Mesenchymal stem cell (in vitro differentiated cells and primary cell): ENCODE results near the gene GOLGA6L6. TPM values are rescaled to one million over a fixed set of nuclear protein-coding genes. Genes with fewer than 3 reads are reported as not detected.
"Not testable (repeated sequence)": the region's sequence is repeated elsewhere in the genome, so short reads cannot be mapped to it uniquely, and the experiment has no call there.

ENCODE experiments used
- DNase-seq: peaks from one replicate; pipeline ENCODE4 v3.0.0-alpha.2; 2013
- H2AFZ ChIP-seq: one replicate; pipeline ENCODE4 v1.6.1; 2013; ENCODE audit warnings: low read depth, mild to moderate bottlenecking, control low read depth, inconsistent platforms, low read length, moderate library complexity
- H2AK5ac ChIP-seq: 2 replicates; pipeline ENCODE4 v1.6.1; 2013; ENCODE audit warnings: low read length, moderate library complexity, mild to moderate bottlenecking, inconsistent platforms; ENCODE audit not compliant: severe bottlenecking
- H2BK120ac ChIP-seq: one replicate; pipeline ENCODE4 v1.6.1; 2013; ENCODE audit warnings: low read depth, mild to moderate bottlenecking, inconsistent platforms, low read length, moderate library complexity
- H2BK12ac ChIP-seq, 2 experiments: one replicate each; pipeline ENCODE4 v1.6.1; 2013; ENCODE audit warnings: inconsistent platforms in 2 of 2, low read length in 2 of 2, mild to moderate bottlenecking in 2 of 2, moderate library complexity in 2 of 2, control low read depth in 1 of 2
- H2BK15ac ChIP-seq: one replicate; pipeline ENCODE4 v1.6.1; 2013; ENCODE audit warnings: mild to moderate bottlenecking, low read depth, inconsistent platforms; ENCODE audit not compliant: poor library complexity, severe bottlenecking
- H2BK5ac ChIP-seq: 2 replicates; pipeline ENCODE4 v1.6.1; 2013; ENCODE audit warnings: low read depth, mild to moderate bottlenecking, low read length, control low read depth, inconsistent platforms; ENCODE audit not compliant: poor library complexity, severe bottlenecking
- H3K14ac ChIP-seq, 2 experiments: one replicate each; pipeline ENCODE4 v1.6.1; 2013; ENCODE audit warnings: inconsistent platforms in 2 of 2, low read length in 2 of 2, control low read depth in 1 of 2, mild to moderate bottlenecking in 1 of 2, moderate library complexity in 1 of 2
- H3K18ac ChIP-seq, 2 experiments: one replicate each; pipeline ENCODE4 v1.6.1; 2013; ENCODE audit warnings: inconsistent platforms in 2 of 2, low read length in 2 of 2, control low read depth in 1 of 2, low read depth in 1 of 2, mild to moderate bottlenecking in 1 of 2
- H3K23ac ChIP-seq, 2 experiments: one replicate each; pipeline ENCODE4 v1.6.1; 2013; ENCODE audit warnings: inconsistent platforms in 2 of 2, low read length in 2 of 2, mild to moderate bottlenecking in 2 of 2, moderate library complexity in 2 of 2, control low read depth in 1 of 2
- H3K27ac ChIP-seq: 2 replicates; pipeline ENCODE4 v1.5.1; 2013; ENCODE audit warnings: mild to moderate bottlenecking, moderate library complexity, low read length, control low read depth, inconsistent platforms; ENCODE audit not compliant: poor library complexity, severe bottlenecking
- H3K27me3 ChIP-seq, 2 experiments: 2 replicates each; pipeline versions ENCODE4 v1.6.1 to v1.7.0; 2013; ENCODE audit warnings: low read length in 2 of 2, mild to moderate bottlenecking in 2 of 2, moderate library complexity in 2 of 2, control low read depth in 1 of 2, inconsistent platforms in 1 of 2; ENCODE audit not compliant: control insufficient read depth in 1 of 2, insufficient read depth in 1 of 2
- H3K36me3 ChIP-seq, 2 experiments: 2 replicates each; pipeline versions ENCODE4 v1.6.1 to v1.7.0; 2013; ENCODE audit warnings: low read length in 2 of 2, control low read depth in 1 of 2, inconsistent platforms in 1 of 2, low read depth in 1 of 2, mild to moderate bottlenecking in 1 of 2; ENCODE audit not compliant: insufficient read depth in 2 of 2, control insufficient read depth in 1 of 2
- H3K4ac ChIP-seq, 2 experiments: one replicate each; pipeline ENCODE4 v1.6.1; 2013; ENCODE audit warnings: inconsistent platforms in 2 of 2, low read length in 2 of 2, mild to moderate bottlenecking in 2 of 2, moderate library complexity in 2 of 2, control low read depth in 1 of 2, low read depth in 1 of 2
- H3K4me1 ChIP-seq: 2 replicates; pipeline ENCODE4 v1.6.1; 2013; ENCODE audit warnings: low read depth, low read length, control low read depth; ENCODE audit not compliant: control insufficient read depth, insufficient read depth
- H3K4me2 ChIP-seq: 2 replicates; pipeline ENCODE4 v1.6.1; 2013; ENCODE audit warnings: low read length, mild to moderate bottlenecking, inconsistent platforms; ENCODE audit not compliant: poor library complexity, severe bottlenecking
- H3K4me3 ChIP-seq, 2 experiments: 2 replicates each; pipeline versions ENCODE4 v1.5.1 to v1.7.0; 2013; ENCODE audit warnings: low read length in 2 of 2, mild to moderate bottlenecking in 2 of 2, control low read depth in 1 of 2, low read depth in 1 of 2; ENCODE audit not compliant: insufficient read depth in 1 of 2
- H3K79me1 ChIP-seq: replicated peaks from 2 replicates; pipeline ENCODE4 v1.6.1; 2013; ENCODE audit warnings: mild to moderate bottlenecking, control low read depth, low read length, inconsistent platforms; ENCODE audit not compliant: poor library complexity, severe bottlenecking
- H3K9ac ChIP-seq: 2 replicates; pipeline ENCODE4 v1.7.0; 2013; ENCODE audit warnings: mild to moderate bottlenecking, low read length, moderate library complexity
- H3K9me3 ChIP-seq: 2 replicates; pipeline ENCODE4 v1.7.0; 2013; ENCODE audit warnings: mild to moderate bottlenecking, low read length; ENCODE audit not compliant: control insufficient read depth
- H4K8ac ChIP-seq: one replicate; pipeline ENCODE4 v1.6.1; 2013; ENCODE audit warnings: inconsistent platforms, mild to moderate bottlenecking, low read length, moderate library complexity
- H4K91ac ChIP-seq: one replicate; pipeline ENCODE4 v1.6.1; 2013; ENCODE audit warnings: mild to moderate bottlenecking, low read length, inconsistent platforms
- WGBS: methylation state at CpG from one replicate; pipeline ENCODE4 v1.1.7; 2013; ENCODE audit warnings: mixed read lengths; 5-methylcytosine and 5-hydroxymethylcytosine counted together
- polyA plus RNA-seq, 2 experiments: library from polyadenylated mRNA; stranded (reverse); fragments of 200-250 nt; gene quantifications; one replicate each; pipeline ENCODE4 v1.2.3, GENCODE V29; 2013

The GOLGA6L6 gene
- not detected for polyA plus RNA-seq (2013, experiment 1 of 2)
- not detected for polyA plus RNA-seq (2013, experiment 2 of 2)

- H2BK12ac ChIP-seq, H2BK15ac ChIP-seq, H3K79me1 ChIP-seq, H3K4ac ChIP-seq, H3K4me2 ChIP-seq, H2AK5ac ChIP-seq, H4K91ac ChIP-seq, H3K27me3 ChIP-seq, H2BK120ac ChIP-seq, H3K18ac ChIP-seq, H4K8ac ChIP-seq, H3K14ac ChIP-seq, H2AFZ ChIP-seq, H3K4me3 ChIP-seq, H3K23ac ChIP-seq, H3K36me3 ChIP-seq, H2BK5ac ChIP-seq, DNase-seq, H3K27ac ChIP-seq, H3K9me3 ChIP-seq, H3K9ac ChIP-seq, H3K4me1 ChIP-seq: not testable (repeated sequence)
- WGBS = no CpG with 5 or more reads among the region's 7 CpGs
These were observed at the start of gene GOLGA6L6 for GRCh38 chr15:20541700-20542099. Gene GOLGA6L6 (minus strand): TSS chr15:20541800. CDS start chr15:20541709, 91 bp downstream.

- DNase-seq, H3K4me2 ChIP-seq, H3K4me1 ChIP-seq, H3K4me3 ChIP-seq, H2AK5ac ChIP-seq, H3K36me3 ChIP-seq, H3K23ac ChIP-seq, H3K18ac ChIP-seq, H2BK120ac ChIP-seq, H3K27ac ChIP-seq, H3K14ac ChIP-seq, H4K8ac ChIP-seq, H3K9ac ChIP-seq, H2AFZ ChIP-seq, H3K4ac ChIP-seq, H2BK5ac ChIP-seq, H3K27me3 ChIP-seq, H4K91ac ChIP-seq, H2BK15ac ChIP-seq, H2BK12ac ChIP-seq, H3K79me1 ChIP-seq, H3K9me3 ChIP-seq: not testable (repeated sequence)
- WGBS = no CpG with 5 or more reads among the region's 2 CpGs
These were observed 48.5 kb upstream of the GOLGA6L6 start for GRCh38 chr15:20590069-20590468.

GRCh38 chr15:20586821-20587220 is 45.2 kb upstream of the GOLGA6L6 start:
- H2BK12ac ChIP-seq, H3K4me3 ChIP-seq, H3K36me3 ChIP-seq, H2BK5ac ChIP-seq, H3K79me1 ChIP-seq, H3K27me3 ChIP-seq, H3K23ac ChIP-seq, H3K14ac ChIP-seq, H2BK120ac ChIP-seq, H2AFZ ChIP-seq, H2BK15ac ChIP-seq, H3K18ac ChIP-seq, H4K91ac ChIP-seq, DNase-seq, H3K4me2 ChIP-seq, H2AK5ac ChIP-seq, H3K9me3 ChIP-seq, H3K4ac ChIP-seq, H3K27ac ChIP-seq, H4K8ac ChIP-seq, H3K9ac ChIP-seq, H3K4me1 ChIP-seq: not testable (repeated sequence)
- no CpG with 5 or more reads among the region's 3 CpGs for WGBS

- not testable (repeated sequence) for H3K18ac ChIP-seq, H3K9ac ChIP-seq, H3K27me3 ChIP-seq, H4K91ac ChIP-seq, H3K4me3 ChIP-seq, H3K36me3 ChIP-seq, H2BK120ac ChIP-seq, H3K4ac ChIP-seq, H3K14ac ChIP-seq, H3K4me2 ChIP-seq, H2AFZ ChIP-seq, H3K27ac ChIP-seq, H3K9me3 ChIP-seq, H2BK12ac ChIP-seq, H3K4me1 ChIP-seq, H2AK5ac ChIP-seq, DNase-seq, H3K23ac ChIP-seq, H4K8ac ChIP-seq, H3K79me1 ChIP-seq, H2BK5ac ChIP-seq, H2BK15ac ChIP-seq
- whole genome bisulfite sequencing = no CpG with 5 or more reads among the region's 18 CpGs
These were observed 41.1 kb upstream of the GOLGA6L6 start for GRCh38 chr15:20582726-20583115.
